IMR-90 (cell line): ENCODE measurements around the gene MECP2. TPM values are rescaled to one million over a fixed set of nuclear protein-coding genes. Genes with fewer than 3 reads are reported as not detected.

Experiments
- ATAC-seq: fragments of 200-7000 bp; cut with Tn5 transposase; 2 replicates; pipeline ENCODE4 v1.9.1; 2020; ENCODE audit warnings: low read depth, mild to moderate bottlenecking, moderate library complexity
- BruUV-seq: library from RNA; stranded (reverse); fragments of 400-500 nt; replicated peaks from 2 replicates; lab custom pipeline; 2021; lab: Mats Ljungman, UMichigan
- CTCF ChIA-PET: fragments of 300-600 bp; formaldehyde crosslinking; extraction: SDS; loops from one replicate; lab custom pipeline; 2021; ENCODE audit warnings: antibody characterized with exemption; lab: Yijun Ruan, JAX
- POLR2A ChIA-PET: fragments of 300-600 bp; sonication (Branson Sonifier 250); formaldehyde crosslinking; loops from one replicate; lab custom pipeline; 2022; ENCODE audit warnings: antibody characterized with exemption; ENCODE audit not compliant: unreplicated experiment; lab: Charles Lee
- DNase-seq: peaks from one replicate; pipeline ENCODE4 v3.0.0; 2013
- H2AFZ ChIP-seq: replicated peaks from 2 replicates; pipeline ENCODE3; 2013; ENCODE audit warnings: low read length, mild to moderate bottlenecking; ENCODE audit not compliant: poor library complexity
- H2AK5ac ChIP-seq: 2 replicates; pipeline ENCODE4 v1.6.1; 2013; ENCODE audit warnings: low read depth, low read length, inconsistent platforms
- H2AK9ac ChIP-seq: replicated peaks from 2 replicates; pipeline ENCODE3; 2013; ENCODE audit warnings: mild to moderate bottlenecking, low read depth, low read length, moderate library complexity; ENCODE audit not compliant: poor library complexity
- H2BK120ac ChIP-seq: 2 replicates; pipeline ENCODE4 v1.6.1; 2013; ENCODE audit warnings: low read depth, low read length, inconsistent platforms
- H2BK15ac ChIP-seq: 3 replicates; pipeline ENCODE4 v1.6.1; 2013; ENCODE audit warnings: low read depth, low read length, inconsistent platforms
- H2BK20ac ChIP-seq: 2 replicates; pipeline ENCODE4 v1.6.1; 2013; ENCODE audit warnings: low read depth, mild to moderate bottlenecking, inconsistent platforms, low read length, moderate library complexity
- H2BK5ac ChIP-seq: 2 replicates; pipeline ENCODE4 v1.6.1; 2013; ENCODE audit warnings: mild to moderate bottlenecking, low read depth, low read length, inconsistent platforms; ENCODE audit not compliant: poor library complexity, severe bottlenecking
- H3K14ac ChIP-seq: replicated peaks from 2 replicates; pipeline ENCODE4 v1.6.1; 2013; ENCODE audit warnings: low read depth, low read length, inconsistent platforms
- H3K18ac ChIP-seq: 2 replicates; pipeline ENCODE4 v1.6.1; 2013; ENCODE audit warnings: low read depth, low read length, control low read depth
- H3K23ac ChIP-seq: 2 replicates; pipeline ENCODE4 v1.6.1; 2013; ENCODE audit warnings: low read depth, low read length, inconsistent platforms
- H3K27ac ChIP-seq: 2 replicates; pipeline ENCODE4 v1.5.1; 2013; ENCODE audit warnings: mild to moderate bottlenecking, control low read depth, low read length; ENCODE audit not compliant: insufficient read depth
- H3K27me3 ChIP-seq: 2 replicates; pipeline ENCODE4 v1.6.1; 2013; ENCODE audit warnings: low read length; ENCODE audit not compliant: control insufficient read depth, insufficient read depth
- H3K36me3 ChIP-seq: 2 replicates; pipeline ENCODE4 v1.6.1; 2013; ENCODE audit warnings: low read length, mixed read lengths; ENCODE audit not compliant: control insufficient read depth, insufficient read depth
- H3K4ac ChIP-seq: 2 replicates; pipeline ENCODE4 v1.6.1; 2013; ENCODE audit warnings: low read depth, low read length, inconsistent platforms
- H3K4me1 ChIP-seq: 2 replicates; pipeline ENCODE4 v1.6.1; 2013; ENCODE audit warnings: low read length, mixed read lengths; ENCODE audit not compliant: control insufficient read depth, insufficient read depth
- H3K4me2 ChIP-seq: 2 replicates; pipeline ENCODE4 v1.6.1; 2013; ENCODE audit warnings: low read depth, mild to moderate bottlenecking, control low read depth, low read length, moderate library complexity
- H3K4me3 ChIP-seq: 2 replicates; pipeline ENCODE4 v1.5.1; 2013; ENCODE audit warnings: low read depth, mild to moderate bottlenecking, control low read depth, low read length, moderate library complexity; ENCODE audit not compliant: insufficient read depth
- H3K56ac ChIP-seq: 2 replicates; pipeline ENCODE4 v1.6.1; 2013; ENCODE audit warnings: low read length, inconsistent platforms; ENCODE audit not compliant: insufficient read depth; ENCODE audit errors: extremely low read depth
- H3K79me1 ChIP-seq, 2 experiments: 2 replicates each; pipeline ENCODE4 v1.6.1; 2013; ENCODE audit warnings: low read length in 2 of 2, inconsistent platforms in 1 of 2, low read depth in 1 of 2
- H3K9ac ChIP-seq: 2 replicates; pipeline ENCODE4 v1.6.1; 2013; ENCODE audit warnings: low read depth, low read length, control low read depth
- H3K9me1 ChIP-seq: 2 replicates; pipeline ENCODE4 v1.6.1; 2013; ENCODE audit warnings: low read length, inconsistent platforms; ENCODE audit not compliant: insufficient read depth
- H3K9me3 ChIP-seq: 2 replicates; pipeline ENCODE4 v1.6.1; 2013; ENCODE audit warnings: low read length; ENCODE audit not compliant: control insufficient read depth, insufficient read depth
- H4K20me1 ChIP-seq: 2 replicates; pipeline ENCODE4 v1.6.1; 2013; ENCODE audit warnings: low read length, inconsistent platforms; ENCODE audit not compliant: insufficient read depth
- H4K5ac ChIP-seq: 2 replicates; pipeline ENCODE4 v1.6.1; 2013; ENCODE audit warnings: mild to moderate bottlenecking, low read depth, low read length, control low read depth
- H4K8ac ChIP-seq, 2 experiments: 2 replicates each; pipeline ENCODE4 v1.6.1; 2013; ENCODE audit warnings: low read depth in 2 of 2, low read length in 2 of 2, control low read depth in 1 of 2, inconsistent platforms in 1 of 2
- H4K91ac ChIP-seq: 2 replicates; pipeline ENCODE4 v1.6.1; 2013; ENCODE audit warnings: low read depth, low read length, inconsistent platforms; ENCODE audit not compliant: insufficient read depth
- BHLHE40 ChIP-seq: fragments of 150-350 bp; IDR thresholded peaks from 2 replicates; pipeline ENCODE4 v1.6.1; 2016; ENCODE audit warnings: mild to moderate bottlenecking, low read depth, low read length
- CEBPB ChIP-seq: IDR thresholded peaks from 2 replicates; pipeline ENCODE4 v1.6.1; 2012; ENCODE audit warnings: low read depth, low read length, improper control_type of control experiment
- CHD1 ChIP-seq: IDR thresholded peaks from 2 replicates; pipeline ENCODE4 v1.6.1; 2012; ENCODE audit warnings: low read depth, low read length, improper control_type of control experiment
- CTCF ChIP-seq: conservative IDR thresholded peaks from 2 replicates; pipeline ENCODE4 v1.5.1; 2012; ENCODE audit warnings: mild to moderate bottlenecking, low read depth, low read length, improper control_type of control experiment
- ELK1 ChIP-seq: fragments of 150-350 bp; IDR thresholded peaks from 2 replicates; pipeline ENCODE4 v1.6.1; 2016; ENCODE audit warnings: low read depth, mild to moderate bottlenecking, low read length, moderate library complexity, borderline replicate concordance
- FOS ChIP-seq: fragments of 150-350 bp; IDR thresholded peaks from 2 replicates; pipeline ENCODE4 v1.6.1; 2016; ENCODE audit warnings: low read depth, low read length
- MAFK ChIP-seq: IDR thresholded peaks from 2 replicates; pipeline ENCODE4 v1.6.1; 2012; ENCODE audit warnings: low read depth, low read length, improper control_type of control experiment
- MAZ ChIP-seq: IDR thresholded peaks from 2 replicates; pipeline ENCODE4 v1.6.1; 2012; ENCODE audit warnings: low read depth, mild to moderate bottlenecking, low read length, improper control_type of control experiment, moderate library complexity, borderline replicate concordance
- MXI1 ChIP-seq: IDR thresholded peaks from 2 replicates; pipeline ENCODE4 v1.6.1; 2012; ENCODE audit warnings: low read depth, mild to moderate bottlenecking, low read length, moderate library complexity, borderline replicate concordance
- NFE2L2 ChIP-seq: fragments of 150-350 bp; IDR thresholded peaks from 2 replicates; pipeline ENCODE4 v1.6.1; 2016; ENCODE audit warnings: low read depth, mild to moderate bottlenecking, low read length
- POLR2A ChIP-seq: IDR thresholded peaks from 2 replicates; pipeline ENCODE4 v1.6.1; 2012; ENCODE audit warnings: mild to moderate bottlenecking, low read depth, low read length
- RAD21 ChIP-seq: IDR thresholded peaks from 2 replicates; pipeline ENCODE4 v1.6.1; 2012; ENCODE audit warnings: low read length, improper control_type of control experiment
- RCOR1 ChIP-seq: IDR thresholded peaks from 2 replicates; pipeline ENCODE4 v1.6.1; 2012; ENCODE audit warnings: mild to moderate bottlenecking, low read length, improper control_type of control experiment; ENCODE audit not compliant: insufficient replicate concordance
- RFX5 ChIP-seq: IDR thresholded peaks from 2 replicates; pipeline ENCODE4 v1.8.0; 2012; ENCODE audit warnings: low read depth, mild to moderate bottlenecking, low read length, moderate library complexity
- SMC3 ChIP-seq: fragments of 150-350 bp; IDR thresholded peaks from 2 replicates; pipeline ENCODE4 v1.6.1; 2016; ENCODE audit warnings: low read depth, mild to moderate bottlenecking, antibody characterized with exemption, low read length, moderate library complexity
- USF2 ChIP-seq: fragments of 150-350 bp; IDR thresholded peaks from 2 replicates; pipeline ENCODE4 v1.6.1; 2017; ENCODE audit warnings: mild to moderate bottlenecking, antibody characterized with exemption, low read length, low read depth
- WGBS, 2 experiments: methylation state at CpG; one replicate each; pipeline versions ENCODE4 v1.1.5 to v1.1.7; 2013; ENCODE audit warnings: missing lambda C conversion rate in 2 of 2; ENCODE audit not compliant: insufficient read length in 1 of 2; ENCODE audit errors: extremely low coverage in 2 of 2; 5-methylcytosine and 5-hydroxymethylcytosine counted together
- dilution Hi-C: fragments of 300-500 bp; cut with HindIII; formaldehyde crosslinking; loops from one replicate; pipeline ENCODE4 v1.14.3; 2018; ENCODE audit warnings: low sequenced_read_pairs; ENCODE audit not compliant: unreplicated experiment
- in situ Hi-C: fragments of 300-500 bp; cut with MboI; formaldehyde crosslinking; loops from 3 replicates; pipeline ENCODE4 v1.14.3; 2019; ENCODE audit warnings: low sequenced_read_pairs, inconsistent platforms, mixed read lengths
- intact Hi-C: fragments of 100-400 bp; cut with micrococcal nuclease; formaldehyde crosslinking; loops from 2 replicates; pipeline ENCODE4 v1.10.0; 2022
- polyA plus RNA-seq, 3 experiments: library from polyadenylated mRNA; depleted of rRNA; stranded (reverse); fragments of >200 nt; gene quantifications; 2 replicates each; pipeline ENCODE4 v1.2.3, GENCODE V29; 2012; ENCODE audit warnings: low replicate concordance in 1 of 3
- total RNA-seq: library from RNA; depleted of rRNA; stranded (reverse); fragments of >200 nt; gene quantifications from 2 replicates; pipeline ENCODE4 v1.2.3, GENCODE V29; 2012

Gene MECP2
- total and polyA plus RNA-seq, 2 of the 4 experiments (the other 2 are of a cell fraction) = 8.4 to 10.1 TPM

GRCh38 chrX:154121961-154122360 is 24.4 kb upstream of the MECP2 start:
- no peak overlapping the region for H3K4ac ChIP-seq
- WGBS, 2 experiments = 47% methylated on average over 8 of the region's 11 CpGs; no CpG with 5 or more reads in 1 of the 2 experiments
- dilution Hi-C loops = no loop called here
- H3K4me3 ChIP-seq = no peak overlapping the region
- no peak overlapping the region for H2AK9ac ChIP-seq
- no peak overlapping the region for H3K23ac ChIP-seq
- peak overlapping the region; percentile 14 for H2AFZ ChIP-seq
- CTCF ChIA-PET = no interaction called here
- no peaks in the 10 kb centered on the region for H3K4me1 ChIP-seq
- no peaks in the 10 kb centered on the region for H3K79me1 ChIP-seq
- peaks cover 9% of the 10 kb centered on the region for H3K9me3 ChIP-seq
- H2BK20ac ChIP-seq = no peak overlapping the region
- no peak overlapping the region for H4K8ac ChIP-seq
- no peak overlapping the region for H2BK5ac ChIP-seq
- H2BK120ac ChIP-seq = no peak overlapping the region
- H3K27ac ChIP-seq = no peak overlapping the region
- no peak overlapping the region for H3K9ac ChIP-seq
- TF ChIP-seq FOS (no peak), SMC3 (no peak), RFX5 (no peak), MAFK (no peak), CEBPB (no peak), MXI1 (no peak), USF2 (no peak), CTCF (no peak), MAZ (no peak), RAD21 (no peak), POLR2A (no peak), NFE2L2 (no peak), CHD1 (no peak), ELK1 (no peak), RCOR1 (no peak), BHLHE40 (no peak)
- H2BK15ac ChIP-seq = no peak overlapping the region
- H3K4me2 ChIP-seq = no peak overlapping the region
- no peak for ATAC-seq
- no peak overlapping the region for H3K56ac ChIP-seq
- H4K20me1 ChIP-seq = no peaks in the 10 kb centered on the region
- H3K36me3 ChIP-seq = no peaks in the 10 kb centered on the region
- intact Hi-C loops = no loop called here
- H4K91ac ChIP-seq = no peak overlapping the region
- in situ Hi-C loops = no loop called here
- H3K18ac ChIP-seq = no peak overlapping the region
- H3K27me3 ChIP-seq = peaks cover 11% of the 10 kb centered on the region
- no peak for DNase-seq
- no peaks in the 10 kb centered on the region for H3K9me1 ChIP-seq
- no peak overlapping the region for H3K14ac ChIP-seq
- no TSS peak for BruUV-seq
- no peak overlapping the region for H2AK5ac ChIP-seq
- H4K5ac ChIP-seq = no peak overlapping the region
- POLR2A ChIA-PET = no interaction called here
